H1 (cell line): ENCODE data around the gene RBCK1. TPM values are rescaled to one million over a fixed set of nuclear protein-coding genes. Genes with fewer than 3 reads are reported as not detected.

Source experiments
- CHD7 ChIP-seq: fragments of 300-600 bp; sonication (generic); IDR thresholded peaks from 2 replicates; pipeline ENCODE4 v1.7.1; 2012; ENCODE audit warnings: low read length, moderate library complexity, mild to moderate bottlenecking, inconsistent platforms; ENCODE audit not compliant: insufficient replicate concordance
- E2F6 ChIP-seq: IDR thresholded peaks from 2 replicates; pipeline ENCODE4 v1.6.1; 2012; ENCODE audit warnings: inconsistent platforms
- EP300 ChIP-seq, 2 experiments: IDR thresholded peaks; 1 replicate in 1 of 2; 2 replicates in 1 of 2; pipeline ENCODE4 v1.6.1; 2011 to 2012; ENCODE audit warnings: low read depth in 2 of 2, low read length in 2 of 2, mild to moderate bottlenecking in 2 of 2, borderline replicate concordance in 1 of 2, inconsistent platforms in 1 of 2, moderate library complexity in 1 of 2
- GTF2F1 ChIP-seq: IDR thresholded peaks from 2 replicates; pipeline ENCODE4 v1.6.1; 2012; ENCODE audit warnings: low read depth, low read length, improper control_type of control experiment, borderline replicate concordance
- PHF8 ChIP-seq: fragments of 200-600 bp; sonication (generic); conservative IDR thresholded peaks from 2 replicates; pipeline ENCODE4 v1.7.1; 2012; ENCODE audit warnings: low read depth, mild to moderate bottlenecking, inconsistent platforms, low read length, moderate library complexity
- POLR2A ChIP-seq, 2 experiments: IDR thresholded peaks; 1 replicate in 1 of 2; 2 replicates in 1 of 2; pipeline ENCODE4 v1.6.1; 2011; ENCODE audit warnings: low read depth in 2 of 2, low read length in 2 of 2, mild to moderate bottlenecking in 2 of 2; ENCODE audit errors: control extremely low read depth in 1 of 2
- SIN3A ChIP-seq, 2 experiments: IDR thresholded peaks in 1 of 2; conservative IDR thresholded peaks in 1 of 2; 2 replicates each; pipeline ENCODE4 v1.6.1; 2011 to 2012; ENCODE audit warnings: low read length in 2 of 2, improper control_type of control experiment in 1 of 2, low read depth in 1 of 2, mild to moderate bottlenecking in 1 of 2
- SIX5 ChIP-seq: IDR thresholded peaks from 2 replicates; pipeline ENCODE4 v1.6.1; 2011; ENCODE audit warnings: mild to moderate bottlenecking, low read depth, low read length
- YY1 ChIP-seq: IDR thresholded peaks from 2 replicates; pipeline ENCODE4 v1.6.1; 2011; ENCODE audit warnings: low read depth, mild to moderate bottlenecking, low read length
- polyA plus RNA-seq, 7 experiments: library from polyadenylated mRNA; depleted of rRNA in 3 of 7; stranded (reverse) in 5 of 7; unstranded in 2 of 7; fragments of >200 nt in 5 of 7; fragments of 200-250 nt in 2 of 7; gene quantifications; 1 replicate in 5 of 7; 2 replicates in 1 of 7; 4 replicates in 1 of 7; pipeline versions ENCODE4 v1.2.1 to v1.2.3, GENCODE V29; 2011 to 2013; ENCODE audit warnings: missing spikeins in 2 of 7, mixed read lengths in 2 of 7
- total RNA-seq: library from RNA; stranded (reverse); fragmentation: NEBNext Ultra II Directional; extraction: Animal tissue kit (Norgen Biotek cat#: 25700); gene quantifications from 2 replicates; pipeline ENCODE4 v1.2.1, GENCODE V29; 2021

The RBCK1 gene
- total and polyA plus RNA-seq, 2 of the 8 experiments (the other 6 are each of a cell fraction or from before 2014, with no cell fraction given) = 43.1 to 54.7 TPM

- TF ChIP-seq POLR2A (IDR thresholded peaks at IDR 0.05; ENCODE audit: control extremely low read depth in 1 of 2, low read depth in 2 of 2, low read length in 2 of 2) (peak; percentile 68 to 85; a peak in 2 of 3 replicates), YY1 (no peak), PHF8 (peak; percentile 89), SIN3A (conservative IDR thresholded peaks at IDR 0.05 in 1 of 2, IDR thresholded peaks at IDR 0.05 in 1 of 2; ENCODE audit: low read depth in 1 of 2, low read length in 2 of 2) (no peak), EP300 (IDR thresholded peaks at IDR 0.05; ENCODE audit: borderline replicate concordance in 1 of 2, low read depth in 2 of 2, low read length in 2 of 2) (no peak; a peak in 1 of 3 replicates), SIX5 (0 out of 2 replicates have a peak, but pooled peaks have one; percentile 8), GTF2F1 (no peak), E2F6 (peak; percentile 88), CHD7 (no peak)
Observed at GRCh38 chr20:462199-462991, 54.3 kb downstream of the RBCK1 start, which contains the start of gene TBC1D20 (continued).
